Pons (tissue), 1 donor: ENCODE data around the gene RNF207.

ENCODE experiments used
- DNase-seq: peaks from one replicate; pipeline ENCODE4 v3.0.0-alpha.2; 2016; ENCODE audit warnings: low spot score

Gene RNF207

DNA sequence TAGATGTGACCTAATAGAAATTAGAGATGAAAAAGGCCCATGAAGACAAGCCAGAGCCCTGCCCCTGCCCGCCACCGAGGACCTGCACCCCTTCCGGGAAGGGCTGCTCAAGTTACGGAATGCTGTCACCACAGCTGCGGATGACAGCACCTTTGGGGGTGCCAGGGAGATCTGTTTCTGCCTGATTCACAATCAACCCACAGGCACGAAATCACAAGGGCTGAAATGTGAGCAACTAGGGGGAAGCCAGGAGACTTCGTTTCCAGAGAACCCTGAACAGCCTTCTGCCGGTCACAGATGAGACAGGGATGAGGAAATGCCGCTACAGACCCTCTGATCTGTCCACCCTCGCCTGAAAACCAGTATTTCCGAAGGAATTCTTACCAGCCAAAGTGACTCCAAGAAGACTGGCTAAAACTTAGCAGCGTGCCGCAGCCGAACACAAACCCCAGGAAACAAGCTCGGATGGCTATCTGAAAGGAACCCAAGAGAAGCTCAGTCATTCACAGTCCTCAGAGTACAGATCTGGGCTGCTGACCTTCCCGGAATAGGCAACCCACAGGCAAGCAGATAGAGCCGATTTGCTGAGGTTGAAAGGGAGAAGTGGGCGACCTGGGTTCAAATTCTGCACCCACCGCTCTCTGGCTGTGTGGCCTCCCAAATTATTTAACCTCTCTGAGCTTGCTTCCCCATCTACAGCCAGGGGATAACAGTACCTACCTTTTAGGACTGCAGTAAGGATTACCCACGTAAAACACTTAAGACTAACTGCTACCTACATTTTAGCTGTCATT, 28.8 kb downstream of the RNF207 start:
- DNase-seq, result no peak

GRCh38 chr1:6235296-6235677, 29.4 kb downstream of the RNF207 start:
- no peak for DNase-seq

- DNase-seq, result no peak
These were observed 31.2 kb downstream of the RNF207 start for GRCh38 chr1:6237093-6237492.

DNA sequence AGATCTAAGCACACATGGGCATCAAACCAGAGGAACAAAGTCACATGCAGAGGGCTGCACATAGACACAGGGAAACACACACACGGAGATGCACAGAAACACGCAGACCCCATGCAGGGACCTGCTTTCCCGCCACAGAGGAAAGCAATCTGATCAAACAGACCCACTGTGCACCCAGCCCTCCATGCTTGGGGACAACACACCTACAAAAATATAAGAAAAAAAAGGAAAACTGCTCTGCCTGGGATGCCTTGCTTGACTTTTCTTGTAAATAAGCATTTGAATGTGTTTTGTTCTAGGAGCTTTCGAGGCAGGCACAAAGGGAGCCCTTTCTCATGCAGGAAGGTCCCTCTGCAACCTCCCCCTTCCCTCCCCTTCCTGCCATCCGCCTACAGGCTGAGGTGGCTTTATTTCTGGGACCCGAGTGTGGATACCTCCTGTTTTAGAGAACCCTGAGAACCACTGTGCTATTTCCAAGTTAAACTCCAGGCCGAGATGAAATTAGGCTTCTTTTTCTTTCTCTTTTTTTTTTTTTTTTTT, 33.4 kb downstream of the RNF207 start:
- DNase-seq, result no peak

- DNase-seq, result no peak
These were observed 34.2 kb downstream of the RNF207 start for GRCh38 chr1:6239950-6240768.

DNA sequence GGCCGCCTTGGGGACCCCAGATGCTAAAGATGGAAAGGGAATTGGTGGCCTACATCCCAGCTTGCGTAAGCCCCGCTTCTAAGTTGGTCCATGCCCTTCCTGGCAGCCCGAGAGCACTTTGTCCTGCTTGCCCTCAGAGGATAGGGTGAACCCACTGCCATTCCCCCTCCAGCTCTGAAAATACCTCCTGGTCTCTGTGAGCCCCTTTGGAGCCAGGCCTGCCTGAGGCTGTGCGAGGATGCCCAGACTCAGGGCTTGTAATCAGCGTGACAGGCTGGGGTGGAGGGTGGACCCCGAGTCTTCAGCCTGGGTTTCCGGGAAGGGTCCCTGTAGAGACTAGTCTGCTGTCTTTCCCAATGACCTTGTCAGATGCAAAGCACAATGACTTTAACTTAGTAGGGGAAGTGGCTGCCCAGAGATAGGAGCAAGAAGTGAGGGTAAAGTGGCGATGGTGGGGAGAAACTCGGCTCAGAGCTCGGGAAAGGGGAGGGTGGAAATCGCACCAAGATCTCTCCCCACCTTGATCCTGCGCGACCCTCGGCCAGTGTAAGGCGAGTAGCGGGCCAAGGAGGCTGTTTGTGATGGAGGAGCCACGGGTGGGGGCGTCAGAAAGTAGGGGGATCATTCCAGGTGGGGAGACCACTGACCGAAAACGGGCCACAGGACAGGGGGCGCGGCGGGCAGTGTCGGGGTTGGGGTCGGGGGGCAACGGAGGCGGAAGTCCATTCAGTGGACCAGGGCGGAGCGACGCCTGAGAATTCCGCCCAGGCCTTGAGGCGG, 35.4 kb downstream of the RNF207 start:
- no peak for DNase-seq

DNA sequence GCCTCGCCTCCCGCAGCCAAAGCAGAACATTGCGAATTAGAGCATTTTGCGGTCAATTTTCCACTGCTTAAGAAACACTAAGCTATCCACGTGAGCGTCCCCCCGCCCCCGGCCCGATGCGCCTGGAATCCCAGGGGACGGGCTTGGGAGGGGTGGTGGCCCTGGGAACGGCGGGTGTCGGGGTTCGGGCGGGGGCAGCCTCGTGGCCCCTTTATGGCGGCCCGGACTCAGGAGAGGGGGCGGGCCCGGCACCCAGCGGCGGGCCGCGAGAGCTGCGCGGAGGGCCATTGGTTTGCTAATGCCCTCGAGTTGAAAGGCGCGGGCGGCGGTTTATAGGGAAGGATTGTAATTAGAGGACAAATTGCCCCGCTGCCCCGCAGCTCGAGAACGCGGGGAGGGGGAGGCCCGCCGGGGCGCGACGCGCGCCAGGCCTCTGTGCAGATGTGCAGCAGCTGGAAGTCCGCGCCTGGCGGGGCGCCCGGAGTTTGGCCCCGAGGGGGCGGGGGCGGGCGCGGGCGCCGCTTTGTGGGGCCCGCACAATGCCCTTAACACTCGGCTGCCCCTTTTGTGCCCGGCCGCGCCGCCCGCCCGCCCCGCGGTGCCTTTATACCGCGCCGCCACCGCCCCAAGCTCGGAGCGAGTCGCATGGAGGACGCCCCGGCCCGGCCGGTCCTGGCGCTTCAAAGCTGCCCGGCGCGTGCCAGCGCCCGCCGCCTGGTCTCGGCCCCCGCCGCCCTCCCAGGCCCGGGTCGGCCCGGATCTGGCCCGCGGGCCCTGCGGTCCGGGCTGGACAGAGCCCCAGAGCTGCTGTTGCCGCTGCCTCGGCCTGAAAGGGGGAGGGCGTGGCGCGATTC, 36.2 kb downstream of the RNF207 start:
- DNase-seq, result no peak

DNA sequence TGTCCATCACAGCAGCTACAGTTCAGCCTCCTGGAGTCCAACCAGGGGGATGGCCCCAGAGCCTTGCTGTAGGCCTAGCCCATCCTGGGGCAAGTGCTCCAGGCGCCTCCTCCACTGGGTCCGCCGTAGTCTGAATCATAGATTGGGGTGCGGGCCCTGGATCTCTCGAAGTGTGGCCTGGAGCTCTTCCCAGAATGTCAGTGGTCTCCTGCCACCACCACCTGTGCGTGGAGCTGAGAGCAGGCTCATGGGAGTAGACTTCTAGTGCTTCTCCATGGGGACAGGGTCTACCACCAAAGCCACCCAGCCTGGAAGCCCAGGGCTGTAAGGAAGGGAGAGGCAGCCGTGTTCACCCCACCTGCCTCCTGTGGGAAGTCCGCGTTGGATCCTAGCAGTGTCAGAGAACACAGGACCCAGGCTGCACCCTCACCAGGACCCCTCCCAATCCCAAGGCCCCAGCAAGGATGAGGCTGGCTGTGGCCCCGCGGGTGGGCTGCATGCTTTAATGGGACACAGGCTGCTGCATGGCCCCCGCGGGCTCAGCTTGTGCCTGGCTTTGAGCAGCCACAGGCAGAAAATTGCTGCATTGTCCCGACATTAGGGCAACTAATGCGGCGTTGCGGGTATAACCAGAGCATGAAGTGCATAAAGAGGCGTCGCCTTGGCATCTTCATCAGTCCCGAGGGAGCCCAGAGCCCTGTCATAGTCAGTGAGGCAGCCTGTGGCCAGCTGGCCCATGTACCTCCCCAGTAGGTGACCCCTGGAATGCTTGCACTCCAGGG, 37.3 kb downstream of the RNF207 start:
- no peak for DNase-seq

DNA sequence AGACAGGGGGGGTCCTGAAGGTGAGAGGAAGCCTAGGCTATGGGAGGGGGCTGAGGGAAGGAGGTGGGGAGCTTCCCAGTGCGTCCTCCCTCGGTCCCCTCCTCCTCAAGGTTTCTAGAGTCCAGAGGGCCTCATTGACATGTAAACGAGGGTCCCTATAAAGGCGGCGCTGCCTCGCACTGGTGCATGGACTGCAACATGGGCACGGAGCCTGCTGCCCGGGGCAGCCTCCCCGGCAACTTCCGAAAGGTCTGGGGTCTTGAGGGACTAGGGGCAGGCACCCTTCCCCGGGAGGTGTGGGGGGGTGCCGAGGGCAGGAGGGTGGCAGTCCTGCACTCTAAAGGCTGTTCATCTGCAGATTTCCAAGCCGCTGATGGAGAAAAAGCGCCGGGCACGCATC, 38.1 kb downstream of the RNF207 start, which contains the start of gene HES3:
Gene HES3, plus strand, starts transcription at position 187 of the 400 bp plus-strand sequence. Its CDS starts 187 bp downstream, at position 374.
- no peak for DNase-seq

DNA sequence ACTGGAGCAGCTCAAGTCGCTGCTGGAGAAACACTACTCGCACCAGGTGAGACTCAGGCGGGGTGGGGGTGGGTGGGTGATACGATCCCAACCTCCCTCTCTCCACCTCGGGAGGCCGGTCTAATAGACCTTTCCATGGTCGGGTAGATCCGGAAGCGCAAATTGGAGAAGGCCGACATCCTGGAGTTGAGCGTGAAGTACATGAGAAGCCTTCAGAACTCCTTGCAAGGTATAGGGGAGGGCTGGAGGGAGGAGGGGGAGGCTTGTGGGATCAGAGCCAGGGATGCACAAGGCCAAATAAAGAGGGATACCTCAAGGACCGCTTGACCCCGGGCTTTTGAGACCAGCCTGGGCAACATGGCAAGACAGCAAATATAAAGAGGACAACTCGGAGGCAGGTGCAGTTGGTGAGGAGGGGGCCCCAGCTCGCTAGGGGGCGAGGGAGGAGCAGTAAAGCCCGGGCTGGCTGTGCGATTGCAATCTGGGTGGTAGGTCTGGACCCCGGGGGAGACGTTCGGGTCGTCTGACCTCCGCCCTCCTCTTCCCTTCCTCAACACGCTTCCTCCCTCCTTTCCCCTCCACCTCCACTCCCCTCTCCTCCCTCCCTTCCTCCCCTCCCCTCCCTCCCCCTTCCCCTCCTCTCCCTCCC, 38.6 kb downstream of the RNF207 start:
- DNase-seq, result no peak

DNA sequence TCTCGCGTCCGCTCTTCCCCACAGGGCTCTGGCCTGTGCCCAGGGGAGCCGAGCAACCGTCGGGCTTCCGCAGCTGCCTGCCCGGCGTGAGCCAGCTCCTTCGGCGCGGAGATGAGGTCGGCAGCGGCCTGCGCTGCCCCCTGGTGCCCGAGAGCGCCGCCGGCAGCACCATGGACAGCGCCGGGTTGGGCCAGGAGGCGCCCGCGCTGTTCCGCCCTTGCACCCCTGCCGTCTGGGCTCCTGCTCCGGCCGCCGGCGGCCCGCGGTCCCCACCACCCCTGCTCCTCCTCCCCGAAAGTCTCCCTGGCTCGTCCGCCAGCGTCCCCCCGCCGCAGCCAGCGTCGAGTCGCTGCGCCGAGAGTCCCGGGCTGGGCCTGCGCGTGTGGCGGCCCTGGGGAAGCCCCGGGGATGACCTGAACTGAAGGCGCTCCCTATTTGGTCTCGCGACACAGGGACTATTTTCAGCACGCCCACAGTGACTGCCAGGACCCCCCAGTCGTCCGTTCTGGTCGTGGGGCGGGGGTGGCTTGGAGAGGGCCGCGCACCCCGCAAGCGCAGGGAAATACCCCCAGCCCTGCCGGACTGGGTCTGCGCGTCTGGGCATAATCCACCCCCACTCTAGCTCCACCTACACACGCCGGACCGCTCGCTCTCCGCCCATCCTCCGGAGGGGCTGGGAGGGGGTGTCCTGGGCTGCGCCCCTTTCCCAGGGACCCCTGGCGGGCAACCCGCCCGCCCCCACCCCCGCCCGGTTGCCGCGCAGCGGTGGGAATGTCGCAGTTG, 39.4 kb downstream of the RNF207 start:
- peak; percentile 45 for DNase-seq

DNA sequence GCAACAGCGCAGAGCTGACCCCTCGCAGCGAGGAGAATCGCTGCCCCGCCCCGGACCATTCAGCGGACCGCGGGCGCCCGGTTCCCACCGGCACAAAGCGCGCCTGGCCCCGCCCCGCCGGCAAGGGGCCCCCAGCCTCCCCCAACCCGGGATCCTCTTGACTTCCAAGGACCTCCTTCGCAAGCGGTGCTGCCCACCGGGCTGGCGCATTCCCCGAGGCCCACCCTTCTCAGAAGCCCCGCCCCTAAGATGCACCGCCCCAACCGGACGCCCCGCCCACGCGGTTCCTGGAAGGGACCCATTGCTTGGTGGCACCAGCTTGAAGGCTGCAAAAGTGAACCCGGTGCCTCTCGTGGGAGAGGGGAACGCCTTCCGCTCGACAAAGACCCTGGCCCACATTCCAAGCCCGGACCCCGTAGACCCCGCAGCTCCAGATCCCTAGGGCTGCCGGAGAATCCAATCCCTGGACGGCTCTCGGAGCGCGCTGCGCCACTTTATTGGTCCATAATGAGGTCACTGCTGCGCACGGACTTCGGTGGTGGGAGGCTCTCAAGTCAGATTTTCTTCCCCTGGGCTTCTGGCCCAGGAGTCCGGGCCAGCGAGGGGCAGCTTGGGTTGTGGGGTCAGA, 40.1 kb downstream of the RNF207 start:
- no peak for DNase-seq

- DNase-seq, result peak; percentile 41
These were observed 40.9 kb downstream of the RNF207 start for GRCh38 chr1:6246497-6247467.

DNA sequence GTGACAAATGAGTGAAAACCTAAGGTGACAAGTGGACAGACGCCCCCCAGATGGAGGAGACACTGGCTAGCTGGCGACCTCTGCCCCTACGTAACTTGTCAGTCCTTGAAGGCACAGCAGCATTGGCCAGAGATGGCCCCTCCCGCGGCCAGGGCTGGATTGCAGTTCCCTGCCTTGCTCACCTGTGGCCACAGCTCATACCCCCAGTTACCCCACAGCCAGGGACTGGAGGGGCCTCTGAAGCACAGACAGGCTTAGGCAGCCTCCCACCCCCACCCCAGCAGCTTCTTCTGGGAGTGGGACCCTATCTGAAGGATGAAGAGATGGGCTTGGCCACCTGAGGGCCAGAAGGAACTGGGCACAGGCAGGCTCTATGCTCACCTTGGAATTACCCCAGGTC, 41.7 kb downstream of the RNF207 start:
- no peak for DNase-seq

- DNase-seq, result no peak
These were observed 42.4 kb downstream of the RNF207 start for GRCh38 chr1:6248161-6248776.

DNA sequence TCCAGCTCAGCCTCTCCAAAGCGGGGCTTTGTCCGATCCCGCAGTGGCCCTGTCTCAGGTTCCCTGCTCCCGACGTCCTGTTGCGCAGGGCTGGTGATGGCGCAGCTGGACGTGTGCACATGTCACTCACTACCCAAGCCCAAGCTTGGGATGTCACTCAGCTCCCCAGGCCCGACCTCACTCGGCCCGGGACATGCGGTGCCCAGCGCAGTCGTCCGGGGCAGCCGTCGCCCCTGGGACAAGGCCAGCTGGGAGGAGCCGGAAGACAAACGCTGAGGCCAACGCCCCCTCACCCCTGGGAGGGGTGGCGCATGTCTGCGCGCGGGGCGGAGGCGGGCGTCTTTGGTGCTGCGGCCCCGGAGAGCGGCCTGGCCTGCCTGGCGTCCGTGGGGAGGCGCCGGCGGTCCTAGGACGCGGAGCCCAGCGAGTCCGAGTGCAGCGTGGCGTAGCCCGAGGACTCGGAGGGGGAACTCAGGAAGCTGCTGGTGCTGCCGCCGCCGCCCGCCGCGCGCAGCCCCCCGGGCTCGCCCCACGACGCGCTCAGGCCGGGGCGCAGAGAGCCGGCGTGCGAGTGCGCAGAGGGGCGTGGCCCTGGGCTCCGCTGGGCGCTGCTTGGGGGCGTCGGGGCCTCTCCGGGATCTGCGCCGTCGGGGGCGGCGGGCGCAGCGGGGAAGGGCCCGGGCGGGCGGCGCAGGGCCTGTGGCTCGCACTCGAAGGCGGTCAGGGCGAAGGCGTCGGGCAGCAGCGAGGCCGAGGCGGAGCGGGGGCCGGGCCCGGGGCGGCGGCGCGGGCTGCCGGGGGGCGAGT, 43.2 kb downstream of the RNF207 start:
- no peak for DNase-seq
